NCI-H774 (cell line): ENCODE measurements around the gene APOE.
A peak's percentile ranks its signal among the peaks of the same experiment; 100 is the strongest.

Source experiments
- DNase-seq: peaks from one replicate; lab custom pipeline; 2025; lab: John Stamatoyannopoulos, UW

APOE gene

DNA sequence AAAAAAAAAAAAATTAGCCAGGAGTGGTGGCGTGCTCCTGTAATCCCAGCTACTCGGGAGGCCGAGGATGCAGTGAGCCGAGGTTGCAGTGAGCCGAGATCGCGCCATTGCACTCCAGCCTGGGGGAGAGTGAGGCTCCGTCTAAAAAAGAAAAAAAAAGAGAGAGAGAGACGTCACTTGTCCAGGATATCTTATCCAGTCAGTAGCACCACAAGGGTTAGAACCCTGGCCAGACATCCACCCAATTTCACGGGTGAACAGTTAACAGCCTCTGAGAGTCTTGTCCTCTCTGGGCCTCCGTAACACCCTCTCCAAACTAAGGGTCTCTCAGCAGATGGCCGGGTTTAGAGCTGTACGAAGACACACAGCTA, 48.7 kb downstream of the APOE start:
- no peak for DNase-seq

DNA sequence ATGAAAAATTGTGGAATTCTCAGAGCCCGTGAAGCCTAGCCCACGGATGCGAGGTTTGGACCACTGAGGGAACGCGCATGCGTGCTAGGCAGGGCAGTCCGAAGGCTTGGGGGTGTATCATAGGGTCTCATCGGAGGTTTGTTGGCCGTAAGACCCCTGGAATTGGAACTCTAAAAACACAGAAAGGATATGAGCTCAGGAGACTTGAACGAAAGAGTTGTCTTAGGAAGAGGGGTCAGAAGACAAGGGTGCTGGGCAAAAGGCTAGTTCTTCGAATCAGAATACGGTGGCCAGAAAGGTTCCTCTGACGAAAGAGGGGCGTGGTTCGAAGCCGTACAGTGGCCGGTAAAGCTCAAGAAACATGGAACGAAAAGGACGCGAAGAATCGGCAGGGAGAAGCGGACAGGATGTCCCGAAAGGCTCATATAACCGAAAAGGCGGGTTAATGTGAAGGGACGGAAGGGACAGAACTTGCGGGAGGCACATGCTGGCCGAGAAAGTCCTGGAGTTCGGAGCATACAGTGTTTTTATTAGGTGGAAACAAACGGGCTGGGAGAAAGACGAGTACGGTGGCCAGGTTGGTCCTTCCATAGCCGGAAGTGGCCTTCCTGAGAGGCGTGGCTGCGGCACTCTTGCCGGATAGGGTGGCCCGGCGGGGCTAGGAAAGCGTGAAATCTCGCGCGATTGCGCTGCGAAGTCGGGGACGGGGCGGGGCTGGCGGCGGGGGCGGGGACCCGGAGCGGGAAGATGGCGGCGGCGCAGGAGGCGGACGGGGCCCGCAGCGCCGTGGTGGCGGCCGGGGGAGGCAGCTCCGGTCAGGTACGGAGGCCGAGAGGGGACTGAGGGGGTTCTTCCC, 49.3 kb downstream of the APOE start, which contains the start of gene CLPTM1:
Gene CLPTM1 (plus strand): TSS at position 732 of the 856 bp plus-strand sequence. CDS start 16 bp downstream, at position 748.
- DNase-seq = peak; percentile 96

DNA sequence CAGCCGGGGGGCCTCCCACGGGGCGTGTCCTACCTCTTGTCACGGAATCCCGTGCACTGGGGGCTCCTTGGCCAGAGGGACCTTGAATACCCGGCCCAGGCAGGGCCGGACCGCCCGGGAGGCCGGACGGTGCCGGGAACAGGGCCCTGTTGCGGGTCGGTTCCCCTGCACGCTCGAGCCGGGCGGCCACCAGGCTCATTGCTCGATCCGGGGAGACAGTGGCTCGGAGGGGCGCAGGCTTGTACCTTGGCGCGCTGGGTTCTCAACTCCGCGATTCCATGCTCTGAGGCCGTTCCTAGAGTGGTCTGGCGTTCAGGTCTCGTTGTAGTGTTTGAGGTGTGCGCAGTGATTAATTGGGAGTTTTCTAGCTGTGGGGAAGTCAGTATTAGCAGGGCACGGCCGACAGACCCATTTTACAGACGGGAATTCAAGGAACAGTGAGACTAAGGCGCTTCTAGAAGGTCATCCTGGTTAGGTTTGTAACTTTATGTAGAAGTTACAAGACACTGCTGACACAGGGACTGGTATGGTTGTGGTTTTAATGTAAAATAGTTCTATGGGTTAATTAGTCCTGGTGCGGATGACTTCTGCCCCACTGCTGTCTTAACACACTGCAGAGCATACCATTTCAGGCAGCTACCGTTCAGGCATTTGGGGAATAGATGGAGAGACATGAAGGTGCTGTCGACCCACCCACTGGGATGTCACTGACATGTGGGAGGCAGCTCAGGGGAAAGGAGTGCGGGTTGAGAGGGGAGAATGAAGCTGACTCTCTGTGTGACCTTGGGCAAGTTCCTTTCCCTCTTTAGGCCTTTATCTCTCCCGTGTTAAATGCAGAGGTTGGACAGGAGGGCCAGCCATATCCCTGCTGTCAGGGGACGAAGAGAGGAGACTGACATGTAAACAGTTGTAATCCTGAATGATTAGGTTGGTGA, 50.2 kb downstream of the APOE start:
- no peak for DNase-seq

DNA sequence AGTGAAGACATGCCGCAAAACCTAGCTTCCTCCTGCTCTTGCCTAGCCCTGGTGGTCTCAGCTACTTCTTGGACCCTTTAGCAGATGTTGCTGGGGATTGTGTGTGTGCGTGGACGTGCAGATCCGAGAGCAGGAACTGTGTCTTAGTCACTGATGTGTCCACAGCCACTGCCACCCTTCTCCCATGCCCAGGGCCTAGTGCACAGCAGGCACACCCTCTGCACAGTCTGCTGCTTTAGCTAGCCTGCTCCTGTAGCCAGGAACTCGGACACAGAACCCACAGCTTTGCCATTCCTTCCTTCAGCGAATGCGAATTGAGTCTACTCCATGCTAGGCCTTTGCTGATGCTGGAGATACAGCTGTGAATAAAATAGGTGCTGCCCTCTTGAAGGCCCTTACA, 51.9 kb downstream of the APOE start:
- DNase-seq = no peak

DNA sequence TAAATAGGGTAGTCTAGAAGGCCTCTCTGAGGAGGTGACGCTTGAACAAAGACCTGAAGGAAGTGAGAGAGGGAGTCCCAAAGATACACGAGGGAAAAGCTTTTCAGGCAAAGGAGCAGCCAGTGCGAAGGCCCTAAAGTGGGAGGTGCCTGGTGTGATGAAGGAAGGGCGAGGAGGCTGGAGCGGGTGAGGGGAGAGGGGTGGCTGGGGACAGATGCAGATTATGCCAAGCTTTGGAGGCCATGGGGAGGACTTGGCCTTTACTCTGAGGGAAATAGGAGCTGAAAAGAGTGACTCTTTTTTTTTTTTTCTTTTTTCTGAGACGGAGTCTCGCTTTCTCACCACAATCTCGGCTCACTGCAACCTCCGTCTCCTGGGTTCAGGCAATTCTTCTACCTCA, 52.5 kb downstream of the APOE start:
- DNase-seq = no peak
